Upper lobe of left lung (tissue), 4 donors: Measurements from ENCODE around the gene BTBD7.

Experiments used
- POLR2A ChIP-seq, 4 donors: fragments of 450-650 bp; IDR thresholded peaks; one replicate each; pipeline ENCODE4 v1.5.1; 2016 to 2017; ENCODE audit warnings: antibody characterized with exemption in 4 of 4, mild to moderate bottlenecking in 2 of 4
- POLR2AphosphoS5 ChIP-seq, 2 donors: sonication (generic); formaldehyde crosslinking; IDR thresholded peaks; one replicate each; pipeline ENCODE4 v1.5.1; 2017; ENCODE audit warnings: antibody characterized with exemption in 2 of 2
- TF ChIP-seq, protein P1 (sequence below), 6 experiments: fragments of 450-650 bp in 4 of 6; fragments of 200-600 bp in 2 of 6; sonication (generic) in 2 of 6; IDR thresholded peaks; one replicate each; pipeline ENCODE4 v1.5.1; 2016 to 2019; ENCODE audit warnings: antibody characterized with exemption in 6 of 6

- TF ChIP-seq POLR2AphosphoS5 (IDR thresholded peaks at IDR 0.05) = no peak
- TF ChIP-seq, protein P1, sequence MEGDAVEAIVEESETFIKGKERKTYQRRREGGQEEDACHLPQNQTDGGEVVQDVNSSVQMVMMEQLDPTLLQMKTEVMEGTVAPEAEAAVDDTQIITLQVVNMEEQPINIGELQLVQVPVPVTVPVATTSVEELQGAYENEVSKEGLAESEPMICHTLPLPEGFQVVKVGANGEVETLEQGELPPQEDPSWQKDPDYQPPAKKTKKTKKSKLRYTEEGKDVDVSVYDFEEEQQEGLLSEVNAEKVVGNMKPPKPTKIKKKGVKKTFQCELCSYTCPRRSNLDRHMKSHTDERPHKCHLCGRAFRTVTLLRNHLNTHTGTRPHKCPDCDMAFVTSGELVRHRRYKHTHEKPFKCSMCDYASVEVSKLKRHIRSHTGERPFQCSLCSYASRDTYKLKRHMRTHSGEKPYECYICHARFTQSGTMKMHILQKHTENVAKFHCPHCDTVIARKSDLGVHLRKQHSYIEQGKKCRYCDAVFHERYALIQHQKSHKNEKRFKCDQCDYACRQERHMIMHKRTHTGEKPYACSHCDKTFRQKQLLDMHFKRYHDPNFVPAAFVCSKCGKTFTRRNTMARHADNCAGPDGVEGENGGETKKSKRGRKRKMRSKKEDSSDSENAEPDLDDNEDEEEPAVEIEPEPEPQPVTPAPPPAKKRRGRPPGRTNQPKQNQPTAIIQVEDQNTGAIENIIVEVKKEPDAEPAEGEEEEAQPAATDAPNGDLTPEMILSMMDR (IDR thresholded peaks at IDR 0.05) = no peak
- no peak for TF ChIP-seq POLR2A (IDR thresholded peaks at IDR 0.05)
Measured at GRCh38 chr14:93262446-93262845, 70.4 kb downstream of the BTBD7 start.
